HepG2 (cell line): ENCODE results near the gene NRP1. TPM values are rescaled to one million over a fixed set of nuclear protein-coding genes. Genes with fewer than 3 reads are reported as not detected.

ENCODE experiments used
- FOXA3 ChIP-seq: IDR thresholded peaks from 2 replicates; pipeline ENCODE4 v1.6.1; 2016; ENCODE audit warnings: missing genetic modification reagents, missing compliant biosample characterization
- GFI1 ChIP-seq: sonication (generic); formaldehyde crosslinking; IDR thresholded peaks from 2 replicates; pipeline ENCODE4 v1.5.0; 2020; ENCODE audit warnings: missing genetic modification reagents, mild to moderate bottlenecking, borderline replicate concordance
- HDAC2 ChIP-seq: sonication (generic); formaldehyde crosslinking; IDR thresholded peaks from 2 replicates; pipeline ENCODE4 v1.4.0; 2020; ENCODE audit warnings: missing genetic modification reagents
- MYNN ChIP-seq: sonication (generic); formaldehyde crosslinking; IDR thresholded peaks from 2 replicates; pipeline ENCODE4 v1.4.0; 2020; ENCODE audit warnings: mild to moderate bottlenecking, low read depth, missing genetic modification reagents
- SRSF9 ChIP-seq: fragments of 200-400 bp; formaldehyde crosslinking; IDR thresholded peaks from 2 replicates; pipeline ENCODE4 v1.6.1; 2018; ENCODE audit warnings: borderline replicate concordance, mild to moderate bottlenecking, low read depth, low read length; ENCODE audit not compliant: insufficient read depth, poor library complexity, severe bottlenecking
- TAF15 ChIP-seq: fragments of 200-400 bp; formaldehyde crosslinking; IDR thresholded peaks from one replicate; pipeline ENCODE4 v1.6.1; 2018; ENCODE audit warnings: mild to moderate bottlenecking, low read depth, low read length; ENCODE audit not compliant: poor library complexity, severe bottlenecking
- TBX3 ChIP-seq: fragments of 450-650 bp; IDR thresholded peaks from 2 replicates; pipeline ENCODE4 v1.6.1; 2017; ENCODE audit warnings: antibody characterized with exemption, mild to moderate bottlenecking, inconsistent platforms, borderline replicate concordance
- THAP11 ChIP-seq: IDR thresholded peaks from 2 replicates; pipeline ENCODE4 v1.6.1; 2016; ENCODE audit warnings: missing biosample characterization, missing genetic modification reagents
- ZBTB42 ChIP-seq: sonication (generic); formaldehyde crosslinking; IDR thresholded peaks from 2 replicates; pipeline ENCODE4 v1.5.0; 2020; ENCODE audit warnings: mild to moderate bottlenecking, missing genetic modification reagents
- ZFP36L1 ChIP-seq: sonication (generic); formaldehyde crosslinking; IDR thresholded peaks from 2 replicates; pipeline ENCODE4 v1.8.0; 2022; ENCODE audit warnings: mild to moderate bottlenecking, missing genetic modification reagents, moderate library complexity
- ZMYM2 ChIP-seq: sonication (generic); formaldehyde crosslinking; IDR thresholded peaks from 2 replicates; pipeline ENCODE4 v1.8.0; 2022; ENCODE audit warnings: mild to moderate bottlenecking, missing genetic modification reagents
- ZNF354B ChIP-seq: sonication (generic); formaldehyde crosslinking; IDR thresholded peaks from 2 replicates; pipeline ENCODE4 v1.8.0; 2022; ENCODE audit warnings: mild to moderate bottlenecking, missing genetic modification reagents
- ZNF430 ChIP-seq: sonication (generic); formaldehyde crosslinking; IDR thresholded peaks from 2 replicates; pipeline ENCODE4 v1.9.0; 2021; ENCODE audit warnings: mild to moderate bottlenecking, missing genetic modification reagents
- polyA plus RNA-seq, 8 experiments: library from polyadenylated mRNA; depleted of rRNA in 3 of 8; stranded (reverse) in 7 of 8; unstranded in 1 of 8; fragments of >200 nt; fragmentation: Illumina TruSeq in 4 of 8; extraction: Trizol in 4 of 8; gene quantifications; 2 replicates each; pipeline versions ENCODE4 v1.2.1 to v1.2.3, GENCODE V29; 2011 to 2016; ENCODE audit warnings: low read depth in 4 of 8, missing spikeins in 1 of 8, mixed read lengths in 1 of 8; ENCODE audit not compliant: insufficient read depth in 1 of 8
- total RNA-seq, 5 experiments: library from RNA; depleted of rRNA; stranded (reverse); fragments of >200 nt; fragmentation: Illumina TruSeq; extraction: Trizol; gene quantifications; 2 replicates each; pipeline ENCODE4 v1.2.3, GENCODE V29; 2016; ENCODE audit warnings: low read depth in 1 of 5
- TF ChIP-seq, protein P1 (sequence below), 2 experiments: sonication (generic) in 1 of 2; formaldehyde crosslinking in 1 of 2; IDR thresholded peaks; 2 replicates each; pipeline versions ENCODE4 v1.4.0 to v1.6.1; 2018 to 2020; ENCODE audit warnings: missing genetic modification reagents in 2 of 2, borderline replicate concordance in 1 of 2, low read depth in 1 of 2, mild to moderate bottlenecking in 1 of 2, missing biosample characterization in 1 of 2
- TF ChIP-seq, protein P2 (sequence below): sonication (generic); formaldehyde crosslinking; IDR thresholded peaks from 2 replicates; pipeline ENCODE4 v1.9.0; 2021; ENCODE audit warnings: mild to moderate bottlenecking, missing genetic modification reagents
- TF ChIP-seq, protein P3 (sequence below): IDR thresholded peaks from 2 replicates; pipeline ENCODE4 v1.6.1; 2016; ENCODE audit warnings: mild to moderate bottlenecking
- TF ChIP-seq, protein P4 (sequence below): IDR thresholded peaks from 2 replicates; pipeline ENCODE4 v1.6.1; 2016; ENCODE audit warnings: low read depth

The NRP1 gene
- total and polyA plus RNA-seq, 2 of the 13 experiments (the other 11 are each of a cell fraction or from before 2014, with no cell fraction given), result 5.3 to 5.8 TPM

DNA sequence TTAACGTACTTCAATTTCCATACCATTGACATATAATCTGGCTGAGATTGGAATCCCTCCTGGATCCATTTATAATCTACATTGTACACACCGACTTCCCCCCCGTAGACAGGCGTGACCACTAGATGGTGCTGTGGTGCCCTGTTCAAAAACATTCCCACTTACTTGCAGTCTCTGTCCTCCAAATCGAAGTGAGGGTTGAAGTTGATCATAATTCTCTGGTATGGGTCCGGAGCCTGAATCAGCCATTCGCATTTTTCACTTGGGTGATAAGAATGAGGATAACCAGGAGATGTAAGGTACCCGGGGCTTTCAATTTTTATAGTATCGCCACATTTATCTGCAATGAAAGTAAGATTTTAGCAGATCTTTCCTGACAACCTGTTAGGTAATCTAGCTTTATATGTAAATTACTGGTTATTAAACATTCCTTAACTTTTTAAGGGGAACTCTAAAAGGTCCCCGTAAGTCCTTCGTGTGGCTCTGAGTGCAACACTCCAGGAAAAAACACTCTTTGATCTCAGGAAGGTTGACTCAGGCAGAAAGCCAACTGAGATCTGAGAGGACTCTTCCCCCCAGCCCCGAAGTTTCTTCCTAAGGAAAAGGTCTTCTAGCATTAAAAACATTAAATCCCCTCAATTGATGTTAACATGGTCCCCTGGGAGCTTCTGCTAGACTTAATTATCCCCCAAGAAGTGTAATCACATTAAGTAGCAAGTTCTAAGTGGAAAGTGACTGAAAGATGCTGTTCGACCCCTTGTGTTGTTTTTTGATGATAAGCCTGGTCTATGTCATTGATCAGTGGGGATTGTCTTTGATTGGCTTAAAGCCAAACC is 3.7 kb downstream of the NRP1 start (continued):
- TF ChIP-seq, protein P1, sequence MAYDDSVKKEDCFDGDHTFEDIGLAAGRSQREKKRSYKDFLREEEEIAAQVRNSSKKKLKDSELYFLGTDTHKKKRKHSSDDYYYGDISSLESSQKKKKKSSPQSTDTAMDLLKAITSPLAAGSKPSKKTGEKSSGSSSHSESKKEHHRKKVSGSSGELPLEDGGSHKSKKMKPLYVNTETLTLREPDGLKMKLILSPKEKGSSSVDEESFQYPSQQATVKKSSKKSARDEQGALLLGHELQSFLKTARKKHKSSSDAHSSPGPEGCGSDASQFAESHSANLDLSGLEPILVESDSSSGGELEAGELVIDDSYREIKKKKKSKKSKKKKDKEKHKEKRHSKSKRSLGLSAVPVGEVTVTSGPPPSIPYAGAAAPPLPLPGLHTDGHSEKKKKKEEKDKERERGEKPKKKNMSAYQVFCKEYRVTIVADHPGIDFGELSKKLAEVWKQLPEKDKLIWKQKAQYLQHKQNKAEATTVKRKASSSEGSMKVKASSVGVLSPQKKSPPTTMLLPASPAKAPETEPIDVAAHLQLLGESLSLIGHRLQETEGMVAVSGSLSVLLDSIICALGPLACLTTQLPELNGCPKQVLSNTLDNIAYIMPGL (CRISPR knock-in tag; IDR thresholded peaks at IDR 0.05; ENCODE audit: borderline replicate concordance in 1 of 2, low read depth in 1 of 2), result peak; percentile 52 to 63; a peak in 3 of 4 replicates
- TF ChIP-seq ZBTB42 (CRISPR knock-in tag), result no peak
- no peak for TF ChIP-seq MYNN (CRISPR knock-in tag)
- no peak for TF ChIP-seq SRSF9
- TF ChIP-seq ZMYM2 (CRISPR knock-in tag), result no peak
- peak; percentile 51 for TF ChIP-seq FOXA3 (CRISPR knock-in tag)
- TF ChIP-seq ZNF430 (CRISPR knock-in tag), result no peak
- TF ChIP-seq GFI1 (CRISPR knock-in tag), result no peak
- no peak for TF ChIP-seq TBX3
- no peak for TF ChIP-seq TAF15
- no peak for TF ChIP-seq ZFP36L1
- 0 out of 2 replicates have a peak, but pooled peaks have one; percentile 41 for TF ChIP-seq THAP11 (CRISPR knock-in tag)
- no peak for TF ChIP-seq ZNF354B (CRISPR knock-in tag)
- 0 out of 2 replicates have a peak, but pooled peaks have one; percentile 14 for TF ChIP-seq HDAC2 (CRISPR knock-in tag)
- TF ChIP-seq, protein P2, sequence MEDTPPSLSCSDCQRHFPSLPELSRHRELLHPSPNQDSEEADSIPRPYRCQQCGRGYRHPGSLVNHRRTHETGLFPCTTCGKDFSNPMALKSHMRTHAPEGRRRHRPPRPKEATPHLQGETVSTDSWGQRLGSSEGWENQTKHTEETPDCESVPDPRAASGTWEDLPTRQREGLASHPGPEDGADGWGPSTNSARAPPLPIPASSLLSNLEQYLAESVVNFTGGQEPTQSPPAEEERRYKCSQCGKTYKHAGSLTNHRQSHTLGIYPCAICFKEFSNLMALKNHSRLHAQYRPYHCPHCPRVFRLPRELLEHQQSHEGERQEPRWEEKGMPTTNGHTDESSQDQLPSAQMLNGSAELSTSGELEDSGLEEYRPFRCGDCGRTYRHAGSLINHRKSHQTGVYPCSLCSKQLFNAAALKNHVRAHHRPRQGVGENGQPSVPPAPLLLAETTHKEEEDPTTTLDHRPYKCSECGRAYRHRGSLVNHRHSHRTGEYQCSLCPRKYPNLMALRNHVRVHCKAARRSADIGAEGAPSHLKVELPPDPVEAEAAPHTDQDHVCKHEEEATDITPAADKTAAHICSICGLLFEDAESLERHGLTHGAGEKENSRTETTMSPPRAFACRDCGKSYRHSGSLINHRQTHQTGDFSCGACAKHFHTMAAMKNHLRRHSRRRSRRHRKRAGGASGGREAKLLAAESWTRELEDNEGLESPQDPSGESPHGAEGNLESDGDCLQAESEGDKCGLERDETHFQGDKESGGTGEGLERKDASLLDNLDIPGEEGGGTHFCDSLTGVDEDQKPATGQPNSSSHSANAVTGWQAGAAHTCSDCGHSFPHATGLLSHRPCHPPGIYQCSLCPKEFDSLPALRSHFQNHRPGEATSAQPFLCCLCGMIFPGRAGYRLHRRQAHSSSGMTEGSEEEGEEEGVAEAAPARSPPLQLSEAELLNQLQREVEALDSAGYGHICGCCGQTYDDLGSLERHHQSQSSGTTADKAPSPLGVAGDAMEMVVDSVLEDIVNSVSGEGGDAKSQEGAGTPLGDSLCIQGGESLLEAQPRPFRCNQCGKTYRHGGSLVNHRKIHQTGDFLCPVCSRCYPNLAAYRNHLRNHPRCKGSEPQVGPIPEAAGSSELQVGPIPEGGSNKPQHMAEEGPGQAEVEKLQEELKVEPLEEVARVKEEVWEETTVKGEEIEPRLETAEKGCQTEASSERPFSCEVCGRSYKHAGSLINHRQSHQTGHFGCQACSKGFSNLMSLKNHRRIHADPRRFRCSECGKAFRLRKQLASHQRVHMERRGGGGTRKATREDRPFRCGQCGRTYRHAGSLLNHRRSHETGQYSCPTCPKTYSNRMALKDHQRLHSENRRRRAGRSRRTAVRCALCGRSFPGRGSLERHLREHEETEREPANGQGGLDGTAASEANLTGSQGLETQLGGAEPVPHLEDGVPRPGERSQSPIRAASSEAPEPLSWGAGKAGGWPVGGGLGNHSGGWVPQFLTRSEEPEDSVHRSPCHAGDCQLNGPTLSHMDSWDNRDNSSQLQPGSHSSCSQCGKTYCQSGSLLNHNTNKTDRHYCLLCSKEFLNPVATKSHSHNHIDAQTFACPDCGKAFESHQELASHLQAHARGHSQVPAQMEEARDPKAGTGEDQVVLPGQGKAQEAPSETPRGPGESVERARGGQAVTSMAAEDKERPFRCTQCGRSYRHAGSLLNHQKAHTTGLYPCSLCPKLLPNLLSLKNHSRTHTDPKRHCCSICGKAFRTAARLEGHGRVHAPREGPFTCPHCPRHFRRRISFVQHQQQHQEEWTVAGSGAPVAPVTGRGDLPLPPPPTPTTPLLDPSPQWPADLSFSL (CRISPR knock-in tag), result no peak
- TF ChIP-seq, protein P3, sequence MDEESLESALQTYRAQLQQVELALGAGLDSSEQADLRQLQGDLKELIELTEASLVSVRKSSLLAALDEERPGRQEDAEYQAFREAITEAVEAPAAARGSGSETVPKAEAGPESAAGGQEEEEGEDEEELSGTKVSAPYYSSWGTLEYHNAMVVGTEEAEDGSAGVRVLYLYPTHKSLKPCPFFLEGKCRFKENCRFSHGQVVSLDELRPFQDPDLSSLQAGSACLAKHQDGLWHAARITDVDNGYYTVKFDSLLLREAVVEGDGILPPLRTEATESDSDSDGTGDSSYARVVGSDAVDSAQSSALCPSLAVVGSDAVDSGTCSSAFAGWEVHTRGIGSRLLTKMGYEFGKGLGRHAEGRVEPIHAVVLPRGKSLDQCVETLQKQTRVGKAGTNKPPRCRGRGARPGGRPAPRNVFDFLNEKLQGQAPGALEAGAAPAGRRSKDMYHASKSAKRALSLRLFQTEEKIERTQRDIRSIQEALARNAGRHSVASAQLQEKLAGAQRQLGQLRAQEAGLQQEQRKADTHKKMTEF (CRISPR knock-in tag), result 0 out of 2 replicates have a peak, but pooled peaks have one; percentile 43
- TF ChIP-seq, protein P4, sequence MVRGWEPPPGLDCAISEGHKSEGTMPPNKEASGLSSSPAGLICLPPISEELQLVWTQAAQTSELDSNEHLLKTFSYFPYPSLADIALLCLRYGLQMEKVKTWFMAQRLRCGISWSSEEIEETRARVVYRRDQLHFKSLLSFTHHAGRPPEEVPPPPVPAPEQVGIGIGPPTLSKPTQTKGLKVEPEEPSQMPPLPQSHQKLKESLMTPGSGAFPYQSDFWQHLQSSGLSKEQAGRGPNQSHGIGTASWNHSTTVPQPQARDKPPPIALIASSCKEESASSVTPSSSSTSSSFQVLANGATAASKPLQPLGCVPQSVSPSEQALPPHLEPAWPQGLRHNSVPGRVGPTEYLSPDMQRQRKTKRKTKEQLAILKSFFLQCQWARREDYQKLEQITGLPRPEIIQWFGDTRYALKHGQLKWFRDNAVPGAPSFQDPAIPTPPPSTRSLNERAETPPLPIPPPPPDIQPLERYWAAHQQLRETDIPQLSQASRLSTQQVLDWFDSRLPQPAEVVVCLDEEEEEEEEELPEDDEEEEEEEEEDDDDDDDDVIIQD (CRISPR knock-in tag), result no peak
